HG03575 (cell line): ENCODE data around the gene FBXL22.

Source experiments
- ATAC-seq: cut with Tn5 transposase; IDR thresholded peaks from one replicate; pipeline ENCODE4 v1.9.1; 2021; ENCODE audit not compliant: unreplicated experiment, insufficient number of reproducible peaks, low FRiP score; ENCODE audit errors: extremely low read depth

Gene FBXL22, protein sequence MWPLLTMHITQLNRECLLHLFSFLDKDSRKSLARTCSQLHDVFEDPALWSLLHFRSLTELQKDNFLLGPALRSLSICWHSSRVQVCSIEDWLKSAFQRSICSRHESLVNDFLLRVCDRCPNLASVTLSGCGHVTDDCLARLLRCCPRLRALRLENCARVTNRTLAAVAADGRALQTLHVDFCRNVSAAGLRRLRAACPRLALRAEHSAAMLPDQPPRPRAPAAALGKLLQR

DNA sequence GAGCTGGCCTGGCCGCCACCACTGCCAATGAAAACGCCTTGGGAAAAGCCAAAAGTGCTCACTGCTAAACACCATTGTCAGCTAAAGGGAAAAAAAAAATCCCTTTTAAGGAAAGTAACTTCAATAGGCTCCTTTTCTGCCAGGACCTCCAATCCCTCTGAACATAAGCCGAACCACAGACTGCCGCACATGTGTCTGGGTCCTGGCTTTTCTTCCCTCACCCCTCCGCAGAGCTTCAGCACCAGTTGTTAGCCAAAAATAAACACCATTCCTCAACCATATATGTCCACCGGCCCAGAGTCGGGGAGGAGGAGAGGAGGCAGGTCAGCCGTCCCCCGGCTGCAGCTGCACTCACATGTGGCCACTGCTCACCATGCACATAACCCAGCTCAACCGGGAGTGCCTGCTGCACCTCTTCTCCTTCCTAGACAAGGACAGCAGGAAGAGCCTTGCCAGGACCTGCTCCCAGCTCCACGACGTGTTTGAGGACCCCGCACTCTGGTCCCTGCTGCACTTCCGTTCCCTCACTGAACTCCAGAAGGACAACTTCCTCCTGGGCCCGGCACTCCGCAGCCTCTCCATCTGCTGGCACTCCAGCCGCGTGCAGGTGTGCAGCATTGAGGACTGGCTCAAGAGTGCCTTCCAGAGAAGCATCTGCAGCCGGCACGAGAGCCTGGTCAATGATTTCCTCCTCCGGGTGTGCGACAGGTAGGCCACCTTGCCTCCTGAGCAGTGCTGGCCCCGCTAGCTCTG is at the start of gene FBXL22:
TSS of gene FBXL22 (plus strand) at position 350 of the 753 bp plus-strand sequence. CDS start at position 356, 6 bp downstream.
- no peak for ATAC-seq

DNA sequence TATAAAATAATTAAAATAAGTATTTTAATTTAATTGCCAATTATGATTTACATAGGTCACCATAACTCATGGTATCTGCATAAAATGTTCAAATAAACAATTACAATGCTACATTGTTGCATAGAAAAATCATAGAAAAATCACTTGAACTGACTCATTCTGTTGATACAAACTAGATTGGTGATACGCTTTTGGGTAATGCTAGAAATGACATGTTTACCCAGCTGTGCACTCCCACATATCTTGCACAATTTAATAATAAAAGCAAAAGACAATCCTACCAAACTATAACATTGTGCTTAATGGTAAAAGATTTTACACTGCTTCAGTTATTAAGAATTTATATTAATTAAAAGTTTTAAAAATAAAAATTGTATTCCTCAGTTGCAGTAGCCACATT is 45.8 kb upstream of the FBXL22 start:
- ATAC-seq: no peak

DNA sequence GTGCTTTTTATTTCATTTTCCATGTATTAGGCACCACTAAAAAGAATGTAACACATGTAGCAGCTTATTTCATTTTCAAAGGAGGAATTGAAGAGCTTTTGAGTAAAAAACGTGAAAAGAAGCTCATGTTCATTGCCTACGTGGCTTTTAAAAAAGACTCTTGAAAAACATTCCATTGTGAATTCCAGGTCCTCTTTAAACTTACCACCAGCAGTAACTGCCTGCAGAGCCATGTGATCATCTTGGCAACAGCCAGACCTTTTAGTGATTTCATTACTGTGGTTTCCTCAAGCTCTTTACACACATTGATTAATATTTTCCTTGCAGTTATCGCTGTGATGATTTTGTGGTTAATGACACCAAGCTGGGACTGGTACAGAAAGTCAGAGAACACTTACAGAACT is 43.8 kb upstream of the FBXL22 start:
- ATAC-seq: no peak

DNA sequence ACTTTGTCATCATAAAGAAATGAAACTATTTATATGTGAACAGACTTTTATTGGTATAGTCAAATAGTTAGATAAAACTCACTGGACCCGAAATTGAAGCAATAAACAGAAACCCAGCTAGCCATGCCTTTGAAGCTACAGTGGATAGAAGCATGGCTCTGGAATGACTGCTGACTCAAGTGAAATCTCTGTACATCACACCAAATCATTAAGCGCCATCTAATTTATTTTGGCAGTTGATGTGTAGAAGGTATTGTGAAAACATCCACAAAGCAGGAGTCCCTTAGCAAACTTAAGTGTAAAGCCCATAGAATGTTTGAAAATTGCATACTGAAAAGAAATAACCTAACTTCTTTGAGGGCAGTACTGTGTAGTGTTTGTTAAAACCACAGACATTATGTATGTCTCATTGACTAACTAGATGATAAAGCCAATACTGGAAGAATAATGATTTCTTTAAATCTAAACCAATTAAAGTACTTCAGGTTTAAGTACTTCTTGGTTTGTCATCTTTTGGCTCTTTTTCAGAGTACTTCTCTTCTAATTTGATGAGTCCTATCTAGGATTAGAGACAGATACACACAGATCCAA is 42.8 kb upstream of the FBXL22 start:
- no peak for ATAC-seq

DNA sequence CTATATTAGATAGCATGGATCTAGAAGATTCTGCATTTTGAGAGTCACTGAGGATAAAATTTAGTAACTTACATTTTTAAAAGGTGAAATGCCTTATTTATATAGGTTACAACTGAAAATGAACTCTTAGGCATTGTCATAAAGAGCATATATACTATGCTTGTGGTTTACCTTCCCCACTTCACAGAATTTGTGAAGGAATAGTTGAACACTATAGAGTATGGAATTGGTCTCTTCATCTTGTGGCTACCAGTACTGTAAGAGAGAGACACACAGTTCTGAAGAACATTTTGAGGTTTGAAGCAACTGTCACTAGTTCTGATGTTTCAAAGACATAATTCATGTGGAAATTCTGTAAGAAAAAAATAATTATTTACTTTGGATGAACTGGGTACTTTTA is 41.7 kb upstream of the FBXL22 start:
- no peak for ATAC-seq

DNA sequence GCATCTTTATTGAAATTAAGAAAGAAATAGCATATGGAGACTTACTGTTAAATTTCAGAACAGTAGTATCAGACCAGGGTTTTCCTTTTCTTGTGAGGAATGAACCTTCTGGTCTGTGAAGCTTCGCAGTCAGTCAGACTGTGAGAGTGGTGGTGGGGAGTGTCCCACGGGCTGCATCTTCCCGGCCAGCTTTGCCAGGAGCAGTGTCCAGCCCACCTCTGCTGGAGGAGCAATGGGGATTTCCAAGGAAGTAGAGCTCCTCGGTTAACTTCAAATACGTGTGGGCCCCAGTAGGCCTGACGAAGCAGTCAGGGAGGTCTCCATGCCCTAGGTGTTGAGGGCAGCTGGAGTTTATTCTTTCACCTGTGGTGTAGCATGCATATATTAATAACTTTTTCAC is 40.9 kb upstream of the FBXL22 start:
- no peak for ATAC-seq

DNA sequence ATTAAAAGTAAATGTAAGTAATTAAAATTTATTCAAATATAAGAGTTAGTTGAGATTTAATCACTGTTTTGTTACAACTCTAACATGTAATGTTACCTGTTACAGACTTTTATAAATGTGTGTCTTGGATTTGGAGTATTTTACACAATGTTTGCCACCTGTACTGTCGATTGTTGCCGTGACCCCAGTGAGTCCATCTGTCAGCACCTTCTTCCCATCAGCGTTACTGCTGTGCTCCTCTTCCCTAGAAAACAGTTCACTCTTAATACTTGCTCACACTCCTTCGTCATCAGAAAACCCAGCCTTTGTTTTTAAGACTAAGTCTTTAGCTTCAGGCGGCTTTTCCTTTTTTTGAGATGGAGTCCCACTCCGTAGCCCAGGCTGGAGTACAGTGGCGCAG is 40.5 kb upstream of the FBXL22 start:
- ATAC-seq: no peak

DNA sequence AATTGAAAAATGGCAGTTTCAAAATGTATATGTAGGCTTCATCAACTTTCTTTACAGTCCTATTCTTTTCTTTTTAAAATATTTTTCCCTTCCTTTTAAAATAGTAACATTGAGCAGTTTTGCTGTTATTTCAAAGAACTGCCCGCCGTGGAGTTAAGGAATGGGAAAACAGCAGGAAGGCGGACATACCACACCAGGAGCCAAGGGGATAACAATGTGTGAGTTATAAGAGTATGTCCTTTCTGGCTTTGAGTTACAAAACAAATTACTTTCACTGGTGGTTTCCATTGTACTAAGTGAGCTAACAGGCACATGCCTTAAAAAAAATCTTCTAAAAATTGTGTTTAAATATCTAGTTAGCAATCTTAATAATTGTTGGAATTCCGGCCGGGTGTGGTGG is 37.4 kb upstream of the FBXL22 start:
- no peak for ATAC-seq

DNA sequence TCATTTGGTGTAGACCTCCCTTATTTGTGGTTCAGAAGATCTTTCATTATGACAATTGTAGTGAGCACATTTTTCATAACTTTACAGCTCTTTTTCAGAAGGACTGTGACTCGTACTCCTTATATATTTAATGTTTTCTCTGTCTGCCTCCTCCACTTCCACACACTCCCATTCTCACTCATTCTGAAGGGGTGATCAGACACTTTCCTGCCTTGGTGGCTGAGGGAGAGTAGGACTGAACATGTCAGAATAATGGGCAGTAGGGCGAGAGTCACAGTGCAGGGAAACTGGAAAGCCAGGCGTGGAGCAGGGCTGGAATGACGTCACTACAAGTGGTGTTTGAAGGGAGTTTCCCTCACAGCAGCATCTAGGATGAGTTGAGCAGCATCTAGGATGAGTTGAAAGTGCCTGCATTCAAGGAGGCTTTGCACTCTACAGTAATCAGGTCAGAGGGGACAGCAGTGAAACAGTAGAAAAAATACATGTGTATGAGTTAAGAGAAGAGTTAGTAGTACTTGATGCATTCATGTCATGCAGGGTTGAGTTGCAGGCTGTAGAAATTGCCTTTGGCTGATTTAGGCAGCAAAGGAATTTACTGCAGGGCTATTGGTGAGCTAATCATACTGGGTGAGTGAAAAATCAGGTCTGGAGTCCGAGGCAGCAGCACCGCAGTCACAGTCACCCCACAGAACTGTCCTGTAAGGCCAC is 36.3 kb upstream of the FBXL22 start:
- ATAC-seq: no peak

DNA sequence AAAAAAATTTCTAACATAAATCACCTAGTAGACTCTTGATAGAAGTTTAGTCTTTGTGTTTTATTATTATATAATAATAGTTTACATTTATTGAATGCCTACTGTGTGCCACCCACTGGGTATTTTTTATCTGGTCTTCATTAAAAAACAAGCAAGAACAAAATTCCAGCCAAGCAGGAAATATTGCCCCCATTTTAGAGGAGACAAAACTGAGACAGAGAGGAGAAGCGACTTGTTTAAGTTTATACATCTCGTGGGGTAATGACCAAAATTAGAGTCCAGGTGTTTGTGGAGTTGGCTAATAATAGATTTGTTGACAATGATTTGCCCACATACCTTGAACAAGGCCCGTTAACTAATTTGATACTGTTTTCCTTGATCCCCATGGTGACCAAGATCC is 33.1 kb upstream of the FBXL22 start:
- ATAC-seq: no peak

DNA sequence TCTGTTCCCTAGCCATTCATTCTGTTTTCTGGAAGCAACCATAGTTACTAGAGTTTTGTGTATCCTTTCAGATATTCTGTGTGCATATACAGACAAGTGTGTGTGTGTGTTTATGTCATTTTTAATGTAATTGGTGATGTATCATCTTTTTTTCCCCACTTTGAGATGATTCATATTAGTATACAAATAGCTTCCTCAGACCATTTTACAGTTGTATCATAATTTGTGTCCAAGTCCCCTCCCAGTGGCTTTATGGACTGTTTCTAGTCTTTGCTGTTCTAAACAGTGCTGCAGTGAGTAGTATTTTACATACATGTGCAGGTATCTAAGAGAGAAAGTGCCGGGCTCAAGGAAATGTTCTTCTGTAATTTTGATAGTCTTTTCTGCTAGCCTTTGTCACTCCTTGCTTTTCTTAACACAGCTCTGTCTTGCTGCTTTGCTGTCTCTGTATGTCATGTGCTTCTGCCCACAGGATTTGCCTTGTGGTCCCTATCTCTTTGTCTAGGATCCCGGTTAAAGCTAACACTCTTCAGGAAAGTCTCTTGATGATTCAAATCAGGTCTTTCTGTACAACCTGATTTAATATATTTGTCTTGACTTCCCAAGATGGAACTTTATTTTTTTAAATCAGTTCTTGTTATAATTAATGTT is 31.5 kb upstream of the FBXL22 start:
- ATAC-seq: no peak

DNA sequence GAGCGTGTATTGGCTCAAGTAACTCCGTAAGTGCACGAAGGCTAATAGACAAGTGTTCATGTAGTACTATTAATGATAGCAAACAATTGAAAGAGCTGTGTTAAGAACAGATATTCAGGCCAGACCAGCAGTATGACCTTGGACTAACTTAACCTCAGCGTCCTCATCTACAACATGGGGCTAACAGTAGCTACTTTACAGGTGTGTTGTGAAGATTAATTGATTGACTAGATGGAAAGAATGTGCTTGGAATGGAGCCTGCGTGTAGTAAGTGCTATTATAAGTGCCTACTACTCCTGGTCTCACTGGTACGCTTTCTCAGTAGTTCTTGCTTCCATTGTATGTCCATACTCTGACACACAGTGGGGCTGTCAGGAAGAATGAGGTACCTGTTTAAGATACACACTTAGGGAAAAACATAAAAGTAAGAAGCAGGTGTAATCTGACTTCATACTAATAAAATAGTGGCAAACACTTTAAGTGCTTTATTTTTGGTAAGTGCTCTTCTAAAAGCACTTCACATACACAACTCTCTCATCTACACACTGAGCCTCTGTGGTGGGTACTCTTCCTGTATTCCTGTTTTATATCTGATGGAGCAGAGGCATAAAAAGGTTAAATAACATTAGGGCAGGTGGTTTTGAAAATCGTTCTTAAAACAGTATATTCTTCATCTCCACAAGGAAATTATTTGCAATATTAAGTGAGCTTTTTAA is 24.3 kb upstream of the FBXL22 start:
- ATAC-seq: no peak

DNA sequence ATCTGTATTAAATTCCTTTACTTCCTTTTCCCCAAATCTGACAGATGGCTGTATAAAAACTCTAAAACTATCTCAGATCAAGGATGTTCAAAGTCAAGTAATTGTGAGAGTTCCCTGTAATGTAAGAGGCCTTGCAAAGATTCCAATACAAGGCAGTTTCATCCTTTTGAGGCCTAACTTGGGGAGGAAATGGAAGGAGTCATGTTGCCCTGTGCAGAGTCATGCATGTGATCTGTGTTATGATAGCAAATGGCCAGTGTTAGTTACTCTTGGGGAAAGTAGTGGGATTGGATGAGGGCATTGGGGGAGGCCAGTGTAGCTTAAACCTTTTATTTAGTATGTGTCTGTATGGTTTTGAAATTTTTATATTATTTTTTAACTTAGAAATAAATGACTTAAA is 23.7 kb upstream of the FBXL22 start:
- no peak for ATAC-seq

DNA sequence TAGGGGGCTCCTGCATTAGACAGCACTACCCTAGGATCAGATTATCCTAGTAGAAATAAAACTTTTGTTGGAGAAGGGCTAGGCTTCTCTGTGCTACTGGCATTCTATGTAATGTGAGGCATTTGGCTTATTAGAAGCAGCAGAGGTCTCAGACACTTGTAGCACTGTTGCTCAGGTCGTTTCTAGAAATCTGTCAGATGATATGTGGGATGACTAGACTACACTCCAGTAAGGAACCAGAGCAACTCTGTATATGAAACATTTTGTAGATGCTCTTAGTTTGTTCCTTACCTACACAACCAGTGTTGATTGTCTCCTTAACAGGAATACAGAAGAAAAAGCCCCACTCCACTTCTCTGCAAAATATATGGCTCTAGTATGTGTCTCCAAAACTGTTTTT is 21.9 kb upstream of the FBXL22 start:
- no peak for ATAC-seq

DNA sequence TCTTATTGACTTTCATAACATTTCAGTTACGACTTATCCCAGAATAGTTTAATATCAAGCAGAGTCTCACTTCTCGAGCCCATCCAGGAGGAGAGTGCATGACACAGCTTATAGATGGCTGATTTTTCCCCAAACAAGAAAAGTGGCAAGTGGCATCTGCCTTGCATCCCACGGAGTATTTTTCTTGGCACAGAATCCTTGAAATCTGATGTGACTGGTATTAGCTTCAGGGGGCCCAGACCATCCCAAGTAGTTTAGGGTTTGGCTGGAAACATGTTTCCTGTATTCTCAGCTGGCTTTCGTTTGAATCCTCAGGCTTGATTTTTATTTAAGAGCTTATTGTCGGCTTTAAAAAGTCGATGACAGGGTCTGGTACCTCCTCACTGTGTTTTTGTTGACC is 20.7 kb upstream of the FBXL22 start:
- ATAC-seq: no peak

DNA sequence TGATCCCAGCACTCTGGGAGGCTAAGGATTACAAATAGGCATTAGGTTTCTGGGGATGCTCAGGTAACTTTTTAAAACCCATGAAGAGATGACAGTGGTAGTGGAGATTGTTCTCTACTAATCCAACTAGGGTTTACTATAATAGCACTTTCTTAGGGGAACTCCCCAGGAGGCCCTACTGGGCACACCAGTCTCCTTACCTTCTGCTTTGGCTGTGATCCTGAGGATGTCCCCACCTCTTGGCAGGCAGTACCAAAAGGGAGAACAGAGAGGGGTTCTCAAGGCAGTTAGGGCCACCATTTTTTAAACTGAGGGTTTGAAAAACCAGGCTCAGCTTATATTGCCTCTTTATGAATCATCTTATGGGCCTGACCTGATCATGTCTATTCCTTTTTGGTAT is 15.0 kb upstream of the FBXL22 start:
- no peak for ATAC-seq

DNA sequence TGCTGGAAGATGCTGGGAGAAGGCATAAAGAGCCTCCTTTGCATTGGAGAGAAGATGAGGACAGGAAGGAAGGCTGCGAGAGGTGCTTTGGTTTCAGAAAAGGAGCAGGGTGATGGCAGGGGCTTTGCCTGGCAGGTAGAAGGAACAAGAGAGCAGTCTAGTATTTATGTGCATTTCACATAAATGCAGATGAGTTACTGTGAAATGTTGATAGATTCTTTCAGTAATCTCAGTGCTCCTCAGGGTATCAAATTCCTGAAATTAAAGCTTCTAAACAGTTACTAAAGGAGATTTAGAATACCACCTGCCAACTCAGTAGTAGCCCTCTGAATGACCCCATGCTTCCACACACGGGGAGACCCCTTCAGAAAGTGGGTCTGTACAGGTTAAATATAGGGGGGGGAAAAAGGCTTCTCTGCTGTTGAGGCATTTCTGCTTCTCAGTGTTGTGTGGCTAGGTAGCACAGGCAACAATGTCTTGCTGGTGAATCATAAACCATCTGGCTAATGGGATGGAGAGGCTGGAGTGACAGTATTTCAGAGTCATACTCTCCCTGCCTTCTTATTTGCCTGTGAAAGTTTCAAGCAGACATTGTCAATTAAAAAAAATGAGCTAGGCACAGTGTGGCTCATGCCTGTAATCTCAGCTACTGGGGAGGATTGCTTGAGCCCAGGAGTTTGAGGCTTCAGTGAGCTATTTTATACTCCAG is 14.3 kb upstream of the FBXL22 start:
- ATAC-seq: no peak

DNA sequence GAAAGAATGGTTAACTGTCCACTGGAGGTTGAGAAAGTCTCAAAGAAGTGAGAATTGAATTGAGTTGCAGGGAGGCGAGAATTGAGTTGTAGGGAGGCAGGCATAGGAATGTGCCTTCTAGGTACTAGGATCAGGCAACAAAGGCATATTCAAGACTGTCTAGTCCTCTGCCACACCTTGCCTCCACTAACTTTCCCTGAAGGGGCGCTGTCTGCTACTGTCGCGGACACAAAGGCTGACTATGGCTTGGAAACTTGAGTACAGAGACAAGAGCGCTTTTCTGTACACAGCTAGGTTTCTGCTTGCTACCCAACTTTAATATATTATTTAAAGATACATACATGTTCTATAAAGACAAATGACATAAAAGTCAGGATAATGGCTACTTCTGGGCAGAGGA is 10.4 kb upstream of the FBXL22 start:
- no peak for ATAC-seq
